CD4-positive, CD25-positive, alpha-beta regulatory T cell (primary cell): ENCODE results near the gene SLC25A48. TPM values are rescaled to one million over a fixed set of nuclear protein-coding genes. Genes with fewer than 3 reads are reported as not detected.
A peak's percentile ranks its signal among the peaks of the same experiment; 100 is the strongest.

Experiments
- ATAC-seq, 2 donors: fragments of 150-1000 bp; cut with Tn5 transposase; one replicate each; pipeline ENCODE4 v1.10.0; 2021; ENCODE audit warnings: low read depth in 2 of 2, moderate number of reproducible peaks in 2 of 2, moderate library complexity in 1 of 2
- DNase-seq, 3 donors: peaks; one replicate each; pipeline versions ENCODE4 v3.0.0 to v3.0.0-alpha.2; 2012 to 2022; ENCODE audit warnings: mixed read lengths in 1 of 3
- H3K27ac ChIP-seq: one replicate; pipeline ENCODE4 v1.7.0; 2013; ENCODE audit warnings: mild to moderate bottlenecking, low read length; ENCODE audit not compliant: insufficient read depth, poor library complexity, severe bottlenecking
- H3K27me3 ChIP-seq: one replicate; pipeline ENCODE4 v1.7.0; 2013; ENCODE audit warnings: low read length; ENCODE audit not compliant: control insufficient read depth, insufficient read depth
- H3K36me3 ChIP-seq: one replicate; pipeline ENCODE4 v1.7.0; 2013; ENCODE audit warnings: mild to moderate bottlenecking, low read length, moderate library complexity; ENCODE audit not compliant: control insufficient read depth, insufficient read depth
- H3K4me1 ChIP-seq: 2 replicates; pipeline ENCODE4 v1.7.0; 2013; ENCODE audit warnings: mild to moderate bottlenecking, low read length; ENCODE audit not compliant: insufficient read depth, control insufficient read depth, poor library complexity, severe bottlenecking
- H3K4me3 ChIP-seq: one replicate; pipeline ENCODE4 v1.7.0; 2013; ENCODE audit warnings: low read depth, mild to moderate bottlenecking, low read length, moderate library complexity
- H3K9me3 ChIP-seq, 2 experiments: 1 replicate in 1 of 2; 2 replicates in 1 of 2; pipeline ENCODE4 v1.7.0; 2013; ENCODE audit warnings: low read length in 2 of 2, mild to moderate bottlenecking in 1 of 2, moderate library complexity in 1 of 2; ENCODE audit not compliant: control insufficient read depth in 2 of 2
- H3K27ac Mint-ChIP-seq, 3 donors: one replicate each; pipeline ENCODE4 v1.8.0; 2020 to 2022; ENCODE audit warnings: mild to moderate bottlenecking in 3 of 3, mixed read lengths in 3 of 3, moderate library complexity in 2 of 3
- H3K27me3 Mint-ChIP-seq: one replicate; pipeline ENCODE4 v1.8.0; 2022; ENCODE audit warnings: mild to moderate bottlenecking, mixed read lengths
- H3K36me3 Mint-ChIP-seq: one replicate; pipeline ENCODE4 v1.8.0; 2020; ENCODE audit warnings: mixed read lengths
- H3K4me1 Mint-ChIP-seq, 4 donors: one replicate each; pipeline ENCODE4 v1.8.0; 2020 to 2022; ENCODE audit warnings: mixed read lengths in 4 of 4, mild to moderate bottlenecking in 1 of 4
- H3K4me3 Mint-ChIP-seq, 4 donors: one replicate each; pipeline ENCODE4 v1.8.0; 2020 to 2022; ENCODE audit warnings: mild to moderate bottlenecking in 4 of 4, mixed read lengths in 4 of 4, moderate library complexity in 3 of 4
- H3K9me3 Mint-ChIP-seq, 7 donors: one replicate each; pipeline ENCODE4 v1.8.0; 2020 to 2022; ENCODE audit warnings: mixed read lengths in 7 of 7, mild to moderate bottlenecking in 3 of 7, moderate library complexity in 2 of 7
- polyA plus RNA-seq, 4 donors: library from polyadenylated mRNA; unstranded; fragments of 300-500 nt; fragmentation: Illumina TruSeq; gene quantifications; one replicate each; pipeline ENCODE4 v1.2.3, GENCODE V29; 2021
- total RNA-seq: library from RNA; stranded (reverse); gene quantifications from one replicate; pipeline ENCODE4 v1.2.3, GENCODE V29; 2022

SLC25A48 gene
- total and polyA plus RNA-seq, 5 donors from 2014 or later, result not detected

DNA sequence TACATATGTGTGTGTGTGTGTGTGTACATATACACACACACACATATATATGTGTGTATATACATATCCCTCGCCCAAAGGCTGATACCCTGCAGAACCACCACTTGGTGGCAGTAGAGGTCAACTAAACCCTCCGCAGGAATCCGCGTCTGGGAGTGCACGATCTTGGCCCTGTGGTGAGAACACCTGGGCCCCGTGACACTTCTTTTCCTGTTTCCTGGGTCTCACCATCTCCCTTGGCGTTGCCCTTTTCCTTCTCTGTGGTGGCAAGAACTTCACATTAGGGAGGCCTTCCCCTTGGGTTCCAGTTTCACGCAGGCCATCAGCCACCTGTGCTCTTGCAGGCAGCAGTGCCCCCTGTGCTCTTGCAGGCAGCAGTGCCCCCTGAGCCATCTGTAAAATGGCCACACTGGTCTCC lies 53.0 kb downstream of the SLC25A48 start:
- ATAC-seq (peak; percentile 69 to 70), DNase-seq (peak; percentile 36 to 72 (median 56))
- H3K4me3 Mint-ChIP-seq, result peak overlapping the region in 2 of 4 donors; percentile 37 to 41
- H3K9me3 Mint-ChIP-seq, result peaks cover 0 to 2% (median 0%) of the 10 kb centered on the region in 7 donors
- no peak overlapping the region for H3K27ac ChIP-seq
- no peaks in the 10 kb centered on the region for H3K27me3 ChIP-seq
- H3K36me3 ChIP-seq, result no peaks in the 10 kb centered on the region
- peaks cover 4% of the 10 kb centered on the region for H3K4me1 ChIP-seq
- no peaks in the 10 kb centered on the region for H3K36me3 Mint-ChIP-seq
- peaks cover 13% of the 10 kb centered on the region for H3K27me3 Mint-ChIP-seq
- no peak overlapping the region for H3K27ac Mint-ChIP-seq
- no peak overlapping the region for H3K4me3 ChIP-seq
- H3K9me3 ChIP-seq, result no peaks in the 10 kb centered on the region
- H3K4me1 Mint-ChIP-seq, result peaks cover 0 to 10% (median 5%) of the 10 kb centered on the region in 4 donors

DNA sequence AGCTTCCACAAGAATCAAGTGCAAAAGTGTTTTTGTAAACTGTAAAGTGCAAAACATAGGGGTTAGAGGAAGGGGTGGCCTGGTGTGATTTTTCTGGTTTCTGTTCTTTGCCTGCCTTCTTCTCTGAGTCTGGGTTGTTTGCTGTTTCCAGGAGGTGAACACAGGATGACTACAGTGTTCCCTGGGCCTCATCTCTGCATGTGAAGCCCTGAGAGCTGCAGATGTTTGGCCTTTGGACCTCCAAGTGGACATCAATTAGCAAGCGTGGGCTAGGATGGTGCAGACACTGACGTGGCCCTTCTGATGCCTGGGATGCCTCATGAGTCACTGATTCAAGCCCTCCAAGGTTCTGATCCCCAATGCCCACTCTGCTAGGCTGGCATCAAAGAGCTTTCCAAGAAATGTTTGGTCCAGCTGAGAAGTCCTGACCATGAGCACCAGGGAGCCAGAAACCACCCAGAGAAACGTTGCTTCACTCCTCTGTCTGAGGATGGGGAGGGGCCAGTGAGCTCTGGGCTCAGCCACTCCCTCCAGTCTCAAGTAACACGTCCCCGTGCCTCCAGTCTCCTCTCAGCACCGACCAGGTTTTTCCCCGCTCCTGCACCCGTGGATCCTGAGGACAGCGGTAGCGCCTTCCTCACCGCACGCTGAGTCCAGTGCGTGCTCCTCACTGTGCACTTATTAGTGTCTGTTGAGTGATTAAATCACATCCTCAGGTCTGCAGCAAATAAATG lies 53.6 kb downstream of the SLC25A48 start:
- peak overlapping the region in 1 of 4 donors; percentile 37 for H3K4me3 Mint-ChIP-seq
- ATAC-seq (no peak), DNase-seq (no peak)
- H3K27me3 Mint-ChIP-seq, result peaks cover 13% of the 10 kb centered on the region
- Histone ChIP-seq H3K27ac (no peak overlapping the region), H3K4me1 (peaks cover 4% of the 10 kb centered on the region), H3K9me3 (no peaks in the 10 kb centered on the region), H3K27me3 (no peaks in the 10 kb centered on the region), H3K36me3 (no peaks in the 10 kb centered on the region), H3K4me3 (no peak overlapping the region)
- H3K36me3 Mint-ChIP-seq, result no peaks in the 10 kb centered on the region
- no peak overlapping the region for H3K27ac Mint-ChIP-seq
- H3K9me3 Mint-ChIP-seq, result peaks cover 0 to 2% (median 0%) of the 10 kb centered on the region in 7 donors
- H3K4me1 Mint-ChIP-seq, result peaks cover 0 to 10% (median 5%) of the 10 kb centered on the region in 4 donors

DNA sequence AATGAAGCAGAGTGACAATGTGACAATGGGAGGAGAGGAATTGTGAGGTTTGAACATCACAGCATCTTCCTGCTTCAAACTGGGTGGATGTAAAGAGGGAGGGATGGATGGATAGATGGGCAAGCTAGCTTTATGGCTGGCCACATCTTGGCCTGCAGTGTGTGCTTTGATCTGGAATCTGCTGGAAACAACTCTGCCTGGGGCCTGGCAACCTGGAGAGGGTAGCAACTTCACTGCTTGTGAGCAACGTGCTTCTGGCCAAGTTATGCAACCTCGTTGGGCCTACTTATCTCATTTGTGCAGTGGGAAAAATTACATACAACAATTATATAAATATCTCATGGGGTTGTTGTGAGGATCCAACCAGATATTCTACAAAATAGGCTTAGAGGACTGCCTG lies 55.8 kb downstream of the SLC25A48 start:
- H3K4me1 ChIP-seq, result peaks cover 4% of the 10 kb centered on the region
- no peaks in the 10 kb centered on the region for H3K36me3 ChIP-seq
- ATAC-seq (no peak), DNase-seq (no peak)
- Mint-ChIP-seq H3K27ac (no peak overlapping the region), H3K4me1 (peaks cover 0 to 10% (median 5%) of the 10 kb centered on the region in 4 donors), H3K4me3 (no peak overlapping the region), H3K27me3 (peaks cover 15% of the 10 kb centered on the region), H3K36me3 (no peaks in the 10 kb centered on the region), H3K9me3 (peaks cover 0 to 2% (median 0%) of the 10 kb centered on the region in 7 donors)
- no peak overlapping the region for H3K27ac ChIP-seq
- H3K27me3 ChIP-seq, result no peaks in the 10 kb centered on the region
- no peaks in the 10 kb centered on the region for H3K9me3 ChIP-seq
- no peak overlapping the region for H3K4me3 ChIP-seq

DNA sequence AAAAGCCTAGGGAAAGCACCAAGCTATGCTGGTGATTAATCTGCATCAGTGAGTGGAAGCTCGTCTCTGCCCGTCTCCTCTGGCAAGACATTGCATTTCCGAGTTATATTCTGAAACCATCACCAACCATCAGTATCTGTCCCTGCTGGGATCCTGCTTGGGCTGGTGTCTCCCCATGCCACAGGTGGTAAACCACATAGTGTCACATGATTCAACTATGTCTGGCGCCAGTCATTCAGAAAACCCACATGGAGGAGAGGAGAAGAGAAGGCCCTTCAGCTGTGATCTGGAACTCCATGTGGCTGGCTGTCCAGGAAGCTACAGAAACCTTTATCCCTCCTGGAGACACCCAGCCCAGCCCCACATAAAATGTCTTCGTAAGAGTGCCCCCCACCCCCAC lies 56.4 kb downstream of the SLC25A48 start:
- Histone ChIP-seq H3K36me3 (no peaks in the 10 kb centered on the region), H3K4me1 (peaks cover 4% of the 10 kb centered on the region), H3K9me3 (no peaks in the 10 kb centered on the region), H3K27ac (no peak overlapping the region), H3K27me3 (no peaks in the 10 kb centered on the region), H3K4me3 (no peak overlapping the region)
- H3K36me3 Mint-ChIP-seq, result no peaks in the 10 kb centered on the region
- H3K27ac Mint-ChIP-seq, result no peak overlapping the region
- peak in 1 of 2 donors; percentile 8 for ATAC-seq
- H3K4me1 Mint-ChIP-seq, result peaks cover 0 to 10% (median 5%) of the 10 kb centered on the region in 4 donors
- peaks cover 0 to 2% (median 0%) of the 10 kb centered on the region in 7 donors for H3K9me3 Mint-ChIP-seq
- H3K27me3 Mint-ChIP-seq, result peaks cover 17% of the 10 kb centered on the region
- DNase-seq, result peak in 1 of 3 donors; percentile 8
- H3K4me3 Mint-ChIP-seq, result no peak overlapping the region

DNA sequence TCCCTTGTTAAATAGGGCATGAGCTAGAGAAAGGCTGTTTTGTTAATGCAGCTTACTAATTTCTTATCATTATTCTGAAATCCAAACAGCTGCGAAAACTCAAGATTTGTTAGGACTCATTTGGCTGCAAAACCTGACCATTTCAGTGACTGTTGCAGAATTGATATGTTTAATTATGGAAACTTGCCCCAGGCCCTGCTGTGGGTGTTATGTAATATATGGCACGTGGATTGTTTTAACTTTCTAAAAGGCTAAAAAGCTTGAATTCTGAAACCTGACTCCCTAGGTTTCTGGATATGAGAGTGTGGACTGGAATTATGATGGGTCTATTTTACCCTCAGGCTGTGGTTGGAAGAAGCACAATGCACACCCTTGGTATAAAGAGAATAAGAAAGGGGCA lies 56.8 kb downstream of the SLC25A48 start:
- Mint-ChIP-seq H3K4me3 (no peak overlapping the region), H3K4me1 (peaks cover 0 to 10% (median 5%) of the 10 kb centered on the region in 4 donors), H3K36me3 (no peaks in the 10 kb centered on the region), H3K9me3 (peaks cover 0 to 2% (median 0%) of the 10 kb centered on the region in 7 donors), H3K27ac (no peak overlapping the region), H3K27me3 (peaks cover 17% of the 10 kb centered on the region)
- ATAC-seq (no peak), DNase-seq (no peak)
- no peaks in the 10 kb centered on the region for H3K36me3 ChIP-seq
- no peaks in the 10 kb centered on the region for H3K9me3 ChIP-seq
- no peak overlapping the region for H3K4me3 ChIP-seq
- H3K27ac ChIP-seq, result no peak overlapping the region
- peaks cover 2% of the 10 kb centered on the region for H3K27me3 ChIP-seq
- peaks cover 4% of the 10 kb centered on the region for H3K4me1 ChIP-seq

DNA sequence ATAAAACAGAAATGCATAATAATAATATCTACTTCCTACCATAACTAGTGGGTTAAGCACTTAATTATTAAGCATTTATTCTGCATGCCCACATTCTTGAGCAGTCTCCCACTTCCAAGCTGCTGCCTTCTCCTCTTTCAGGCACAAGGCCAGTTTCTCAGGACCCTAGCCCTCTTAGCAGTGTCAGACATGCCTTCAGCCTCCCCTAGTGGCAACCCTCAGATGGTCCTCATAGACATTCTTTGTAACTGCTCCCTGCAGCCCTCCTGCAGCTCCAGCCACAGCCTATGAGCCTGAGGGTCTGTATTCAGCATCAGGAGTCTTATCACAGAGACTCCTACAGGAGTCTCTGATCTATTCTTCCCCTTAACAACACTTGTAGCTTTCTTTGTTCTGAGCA lies 57.3 kb downstream of the SLC25A48 start:
- Mint-ChIP-seq H3K4me1 (peaks cover 0 to 10% (median 5%) of the 10 kb centered on the region in 4 donors), H3K27me3 (peaks cover 17% of the 10 kb centered on the region), H3K27ac (no peak overlapping the region), H3K36me3 (no peaks in the 10 kb centered on the region), H3K4me3 (no peak overlapping the region), H3K9me3 (peaks cover 0 to 2% (median 0%) of the 10 kb centered on the region in 7 donors)
- ATAC-seq (no peak), DNase-seq (no peak)
- Histone ChIP-seq H3K4me1 (peaks cover 4% of the 10 kb centered on the region), H3K36me3 (no peaks in the 10 kb centered on the region), H3K27me3 (peaks cover 2% of the 10 kb centered on the region), H3K27ac (no peak overlapping the region), H3K4me3 (no peak overlapping the region), H3K9me3 (no peaks in the 10 kb centered on the region)

DNA sequence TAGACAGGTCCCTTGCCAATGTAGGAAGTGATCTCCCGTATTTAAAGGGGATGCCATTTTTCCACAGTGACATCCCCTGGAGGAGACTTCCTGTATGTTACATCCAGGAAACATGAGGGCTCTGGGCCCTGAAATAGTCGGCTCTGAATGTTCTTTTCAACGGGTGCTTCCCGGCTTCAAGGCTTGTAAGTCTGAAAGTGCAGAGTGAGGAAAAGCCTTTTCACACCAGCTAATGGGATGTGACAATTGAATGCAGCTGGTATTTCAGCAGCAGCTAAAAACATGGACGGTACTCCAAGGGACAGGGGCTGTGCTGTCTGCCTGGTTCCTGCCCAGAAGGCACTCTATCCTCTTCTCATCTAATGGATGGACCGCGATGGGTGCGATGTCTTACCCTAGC lies 59.8 kb downstream of the SLC25A48 start:
- Mint-ChIP-seq H3K27ac (no peak overlapping the region), H3K4me1 (peaks cover 0 to 2% (median under 1%) of the 10 kb centered on the region in 4 donors), H3K4me3 (no peak overlapping the region), H3K36me3 (no peaks in the 10 kb centered on the region), H3K9me3 (no peaks in the 10 kb centered on the region), H3K27me3 (peaks cover 24% of the 10 kb centered on the region)
- DNase-seq, result no peak
- Histone ChIP-seq H3K27ac (no peak overlapping the region), H3K27me3 (peaks cover 5% of the 10 kb centered on the region), H3K4me1 (no peaks in the 10 kb centered on the region), H3K9me3 (no peaks in the 10 kb centered on the region), H3K4me3 (no peak overlapping the region), H3K36me3 (no peaks in the 10 kb centered on the region)
- no peak for ATAC-seq

DNA sequence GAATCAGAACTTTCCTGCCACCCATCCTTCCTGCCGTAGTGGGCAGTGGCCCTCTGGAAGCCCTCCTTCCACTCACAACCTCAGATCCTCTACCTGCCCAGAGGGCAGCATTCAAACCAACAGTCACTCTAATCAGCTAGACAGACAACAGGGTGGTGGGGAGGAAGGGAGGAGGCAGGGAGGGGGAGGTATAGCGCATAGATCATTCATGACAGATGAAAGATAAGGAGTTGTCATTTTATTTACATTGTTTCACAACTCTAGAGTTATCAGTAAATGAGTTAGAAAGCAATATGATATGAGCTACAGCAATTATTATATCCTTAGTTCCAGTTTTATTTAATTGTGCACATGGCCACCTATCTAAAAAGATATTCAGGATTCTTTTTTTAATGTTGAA lies 60.3 kb downstream of the SLC25A48 start:
- Mint-ChIP-seq H3K4me1 (peaks cover 0 to 2% (median 0%) of the 10 kb centered on the region in 4 donors), H3K27ac (no peak overlapping the region), H3K36me3 (no peaks in the 10 kb centered on the region), H3K27me3 (peaks cover 24% of the 10 kb centered on the region), H3K4me3 (no peak overlapping the region), H3K9me3 (no peaks in the 10 kb centered on the region)
- no peaks in the 10 kb centered on the region for H3K9me3 ChIP-seq
- H3K36me3 ChIP-seq, result no peaks in the 10 kb centered on the region
- DNase-seq (no peak), ATAC-seq (no peak)
- H3K27ac ChIP-seq, result no peak overlapping the region
- H3K27me3 ChIP-seq, result peaks cover 6% of the 10 kb centered on the region
- no peak overlapping the region for H3K4me3 ChIP-seq
- H3K4me1 ChIP-seq, result no peaks in the 10 kb centered on the region
